ENCODE data around the gene SLC26A1.
A peak's percentile ranks its signal among the peaks of the same experiment; 100 is the strongest.

Gene SLC26A1

DNA sequence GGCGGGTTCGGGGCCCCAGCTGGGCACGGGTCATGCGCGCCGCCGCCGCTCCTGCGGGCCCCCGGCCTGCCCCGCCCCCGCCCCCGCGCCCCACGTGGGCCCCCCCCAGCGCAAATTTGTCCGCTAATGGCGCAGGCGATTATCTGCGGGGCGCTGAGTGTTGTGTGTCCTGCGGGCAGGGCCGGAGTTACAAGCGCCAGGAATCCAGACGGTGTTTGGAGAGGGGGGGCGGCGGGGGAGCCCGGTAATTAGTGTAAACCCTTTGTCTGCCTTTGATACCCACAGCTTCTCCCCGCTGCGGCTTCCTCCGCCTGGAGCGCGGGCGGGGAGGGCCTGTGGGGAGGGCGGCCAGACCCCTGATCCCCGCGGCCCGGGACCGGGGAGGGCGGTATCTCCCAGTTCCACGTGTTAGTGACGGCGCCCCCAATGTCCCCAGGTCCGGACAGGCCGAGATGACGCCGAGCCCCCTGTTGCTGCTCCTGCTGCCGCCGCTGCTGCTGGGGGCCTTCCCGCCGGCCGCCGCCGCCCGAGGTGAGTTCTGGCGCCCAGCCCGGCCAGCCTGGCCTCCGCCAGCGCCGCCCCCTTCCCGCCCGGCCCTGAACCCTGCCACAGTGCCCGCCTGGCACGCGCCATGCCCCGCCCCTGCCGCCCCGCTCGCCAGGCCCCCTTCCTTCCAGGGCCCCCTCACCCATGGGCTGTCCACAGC, 19.0 kb upstream of the SLC26A1 start:
- H3K4me1 ChIP-seq (ENCODE audit: insufficient read depth, low read length) = no peaks in the 10 kb centered on the region
- H3K9me3 ChIP-seq (ENCODE audit: control insufficient read depth, insufficient read depth, low read length) = no peaks in the 10 kb centered on the region
- no peaks in the 10 kb centered on the region for H3K36me3 ChIP-seq (ENCODE audit: insufficient read depth, low read length)
- peak overlapping the region; percentile 56; the same call in 1 of the 2 replicates for H3K9ac ChIP-seq (ENCODE audit: low read depth, low read length)

DNA sequence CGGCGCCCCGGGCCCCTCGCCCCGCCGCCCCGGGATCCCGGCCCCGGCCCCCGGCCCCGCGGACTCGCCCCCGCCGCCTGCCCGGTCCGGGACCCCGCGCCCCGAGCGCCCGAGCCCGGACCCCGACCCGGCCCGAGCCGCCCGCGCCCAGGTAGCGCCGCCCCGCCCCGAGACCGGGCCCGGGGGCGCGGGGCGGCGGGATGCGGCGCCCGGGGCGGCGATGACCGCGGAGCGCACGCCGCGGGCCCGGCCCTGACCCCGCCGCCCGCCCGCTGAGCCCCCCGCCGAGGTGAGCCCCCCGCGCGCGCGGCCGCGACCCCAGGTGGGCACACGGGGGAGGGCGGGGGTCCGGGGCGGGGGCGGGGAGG, 18.4 kb upstream of the SLC26A1 start:
- Histone ChIP-seq H3K4me1 (ENCODE audit: insufficient read depth, low read length) (no peaks in the 10 kb centered on the region), H3K9ac (ENCODE audit: low read depth, low read length) (no peak overlapping the region), H3K9me3 (ENCODE audit: control insufficient read depth, insufficient read depth, low read length) (no peaks in the 10 kb centered on the region), H3K36me3 (ENCODE audit: insufficient read depth, low read length) (no peaks in the 10 kb centered on the region)

DNA sequence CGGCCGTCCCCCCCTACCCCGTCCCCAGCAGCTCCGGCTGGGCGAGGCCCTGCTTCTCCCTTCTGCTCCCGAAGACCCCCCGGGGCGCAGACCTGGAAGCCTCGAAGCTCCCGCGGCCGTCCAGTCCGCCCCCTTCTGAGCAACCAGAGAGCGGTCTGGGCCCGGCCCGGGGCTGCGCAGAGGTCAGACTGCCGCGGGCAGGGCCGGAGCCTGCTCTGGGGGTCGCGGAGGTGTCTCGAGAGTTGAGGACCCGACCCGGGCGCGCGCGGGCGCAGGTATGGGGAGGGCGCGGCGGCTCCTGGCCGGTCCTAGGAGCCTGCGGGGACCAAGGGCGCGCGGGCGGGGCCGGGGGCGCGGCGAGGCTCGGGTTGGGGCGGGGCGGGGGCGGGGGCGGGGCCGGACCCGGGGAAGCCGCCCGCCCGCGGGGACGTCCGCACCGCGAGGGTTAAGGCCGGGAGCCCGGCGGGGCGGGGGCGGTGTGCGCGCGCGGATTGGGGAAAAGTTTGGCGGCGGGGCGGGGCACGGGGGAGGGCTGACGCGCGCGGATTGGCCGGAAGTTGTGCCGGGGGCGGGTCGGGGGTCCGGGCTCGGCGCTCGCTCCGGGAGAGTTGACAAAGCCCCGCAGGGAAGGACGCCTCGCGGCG, 17.9 kb upstream of the SLC26A1 start, which contains the start of gene FGFRL1:
Gene FGFRL1 (plus strand): TSS at position 605 of the 644 bp plus-strand sequence. CDS start 860 bp downstream, outside the sequence.
- H3K9ac ChIP-seq (ENCODE audit: low read depth, low read length) = peak within 1 kb of the TSS; percentile 56; the same call in 1 of the 2 replicates
- no peaks in the 10 kb centered on the region for H3K36me3 ChIP-seq (ENCODE audit: insufficient read depth, low read length)
- H3K4me1 ChIP-seq (ENCODE audit: insufficient read depth, low read length) = no peaks in the 10 kb centered on the region
- no peaks in the 10 kb centered on the region for H3K9me3 ChIP-seq (ENCODE audit: control insufficient read depth, insufficient read depth, low read length)

DNA sequence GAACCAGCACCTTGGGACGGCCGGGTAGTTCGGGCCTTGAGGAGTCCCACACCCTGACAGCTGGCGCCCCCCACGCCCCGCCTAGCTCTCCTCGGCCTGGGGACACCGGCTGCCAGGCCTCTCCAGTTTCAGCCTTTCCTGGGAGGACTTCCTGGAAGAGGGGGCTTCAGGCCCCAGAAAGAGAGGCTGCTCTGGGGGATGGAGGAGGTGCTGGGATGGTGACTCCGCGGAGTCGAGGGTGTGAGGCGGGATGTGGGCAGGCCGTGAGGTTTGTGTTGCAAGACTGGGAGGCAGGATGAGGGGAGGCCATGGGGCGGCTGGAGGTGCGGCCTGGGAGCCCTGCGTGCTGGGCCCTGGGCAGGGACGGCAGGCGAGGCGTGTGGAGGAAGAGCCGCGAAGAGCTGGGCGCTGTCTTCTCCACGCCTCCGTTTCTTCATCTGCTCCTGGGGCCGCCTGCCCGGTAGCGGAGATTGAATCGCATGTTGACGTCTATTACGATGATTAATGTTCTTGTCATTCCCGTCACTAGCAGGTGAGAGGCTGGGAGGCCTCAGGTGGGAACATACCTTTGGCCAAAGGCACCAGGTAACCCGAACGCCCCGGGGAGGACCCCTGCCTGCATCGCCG, 17.3 kb upstream of the SLC26A1 start:
- H3K36me3 ChIP-seq (ENCODE audit: insufficient read depth, low read length) = no peaks in the 10 kb centered on the region
- H3K9me3 ChIP-seq (ENCODE audit: control insufficient read depth, insufficient read depth, low read length) = no peaks in the 10 kb centered on the region
- peak overlapping the region; percentile 54; the same call in 1 of the 2 replicates for H3K9ac ChIP-seq (ENCODE audit: low read depth, low read length)
- no peaks in the 10 kb centered on the region for H3K4me1 ChIP-seq (ENCODE audit: insufficient read depth, low read length)

DNA sequence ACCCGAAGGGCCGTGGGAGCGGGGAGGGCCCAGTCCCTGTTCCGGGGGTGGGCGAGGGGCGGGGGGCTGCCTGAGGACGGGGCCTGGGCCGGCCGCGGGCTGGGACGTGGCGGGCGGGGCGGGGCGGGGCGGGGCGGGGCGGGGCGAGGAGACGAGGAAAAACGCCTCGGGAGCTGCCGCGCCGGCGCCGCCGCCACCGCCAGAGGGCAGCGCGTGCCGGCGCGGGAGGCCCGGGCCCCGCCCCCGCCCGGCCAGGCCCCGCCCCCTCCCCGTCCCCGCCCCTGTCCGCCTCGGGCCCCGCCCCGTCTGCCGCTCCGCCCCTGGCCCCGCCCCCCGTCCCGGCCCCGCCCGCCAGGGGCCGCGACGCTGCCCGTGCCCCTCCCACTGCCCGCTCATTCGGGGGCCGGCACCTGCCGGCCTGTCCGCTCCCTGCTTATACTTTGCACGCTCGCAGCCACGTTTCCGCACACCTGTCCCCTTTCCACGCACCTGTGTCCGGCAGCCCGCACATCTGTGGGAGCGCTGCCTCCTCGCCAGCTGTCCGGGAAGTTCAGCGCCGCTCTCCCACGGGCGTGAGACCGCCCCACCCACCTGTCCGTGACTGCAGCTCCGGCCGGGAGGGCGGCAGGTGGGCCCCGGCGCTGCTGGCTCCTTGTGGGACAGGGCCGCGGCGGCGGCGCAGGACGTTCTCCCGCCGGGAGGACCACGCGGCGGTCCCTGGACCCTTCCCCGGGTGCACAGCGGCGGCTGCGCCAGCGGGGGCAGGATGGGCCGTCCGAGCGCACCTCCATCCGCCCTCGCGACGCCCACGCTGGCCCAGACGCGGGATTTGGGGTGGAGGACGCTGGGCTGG, 16.6 kb upstream of the SLC26A1 start:
- peak overlapping the region; percentile 61; the same call in 1 of the 2 replicates for H3K9ac ChIP-seq (ENCODE audit: low read depth, low read length)
- no peaks in the 10 kb centered on the region for H3K36me3 ChIP-seq (ENCODE audit: insufficient read depth, low read length)
- no peaks in the 10 kb centered on the region for H3K4me1 ChIP-seq (ENCODE audit: insufficient read depth, low read length)

DNA sequence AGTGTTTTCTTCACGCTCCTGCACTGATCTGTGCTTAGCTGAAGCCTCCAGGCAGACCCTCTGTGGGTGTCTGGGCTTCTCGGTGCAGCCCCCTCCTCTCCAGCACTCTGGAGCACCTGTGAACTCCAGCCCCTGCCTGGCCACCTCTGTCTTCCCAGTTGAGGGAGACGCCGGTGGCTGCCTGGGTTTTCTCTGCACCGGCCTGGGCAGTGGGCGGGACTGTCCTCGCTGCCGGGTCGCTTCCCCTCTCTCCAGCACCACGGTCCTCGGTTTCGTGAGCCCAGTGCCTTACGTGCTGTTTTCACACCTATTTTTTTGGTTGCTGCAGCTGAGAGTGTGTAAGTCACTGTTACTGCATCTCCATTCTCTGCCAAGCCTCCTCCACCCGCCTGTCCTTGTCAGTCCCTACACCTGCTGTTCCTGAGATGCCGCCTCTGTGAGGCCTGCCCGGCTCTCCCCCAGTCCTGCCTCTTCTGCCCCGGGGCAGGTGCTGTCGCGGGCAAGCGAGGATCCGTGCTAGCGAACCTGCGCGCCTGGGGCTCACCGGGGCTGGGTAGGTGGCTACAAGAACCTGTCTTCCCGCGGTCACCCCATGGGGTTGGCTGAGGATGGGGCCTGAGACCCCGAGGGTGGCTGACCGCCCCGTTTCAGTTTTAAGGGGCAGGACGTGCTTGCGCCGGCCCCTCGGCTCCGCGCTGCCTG, 15.8 kb upstream of the SLC26A1 start:
- Histone ChIP-seq H3K9ac (ENCODE audit: low read depth, low read length) (peak overlapping the region; percentile 61), H3K4me1 (ENCODE audit: insufficient read depth, low read length) (no peaks in the 10 kb centered on the region), H3K36me3 (ENCODE audit: insufficient read depth, low read length) (no peaks in the 10 kb centered on the region)

More for the DNA sequence above, 16.6 kb upstream of the SLC26A1 start:
- H3K9me3 ChIP-seq (ENCODE audit: control insufficient read depth, insufficient read depth, low read length) = no peaks in the 10 kb centered on the region

DNA sequence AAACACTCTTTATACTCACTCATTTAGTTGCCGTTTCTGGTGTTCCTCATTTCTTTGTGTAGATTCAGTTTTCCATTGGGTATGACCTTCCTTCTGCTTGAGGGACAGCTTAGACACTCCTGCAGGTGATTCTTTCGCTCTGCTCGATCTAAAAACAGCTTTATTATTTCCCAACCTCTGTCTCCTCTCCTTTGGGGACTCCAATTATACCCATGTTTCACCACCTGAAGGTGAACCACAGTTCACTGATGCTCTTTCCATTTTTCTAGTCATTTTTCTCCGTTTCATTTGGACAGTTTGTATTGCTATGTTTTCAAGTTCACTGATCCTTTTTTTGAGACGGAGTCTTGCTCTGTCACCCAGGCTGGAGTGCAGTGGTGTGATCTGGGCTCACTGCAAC, 13.7 kb upstream of the SLC26A1 start:
- Histone ChIP-seq H3K36me3 (ENCODE audit: insufficient read depth, low read length) (no peaks in the 10 kb centered on the region), H3K4me1 (ENCODE audit: insufficient read depth, low read length) (no peaks in the 10 kb centered on the region), H3K9ac (ENCODE audit: low read depth, low read length) (no peak overlapping the region), H3K9me3 (ENCODE audit: control insufficient read depth, insufficient read depth, low read length) (no peaks in the 10 kb centered on the region)

More for the DNA sequence above, 15.8 kb upstream of the SLC26A1 start:
- H3K9me3 ChIP-seq (ENCODE audit: control insufficient read depth, insufficient read depth, low read length) = no peaks in the 10 kb centered on the region

DNA sequence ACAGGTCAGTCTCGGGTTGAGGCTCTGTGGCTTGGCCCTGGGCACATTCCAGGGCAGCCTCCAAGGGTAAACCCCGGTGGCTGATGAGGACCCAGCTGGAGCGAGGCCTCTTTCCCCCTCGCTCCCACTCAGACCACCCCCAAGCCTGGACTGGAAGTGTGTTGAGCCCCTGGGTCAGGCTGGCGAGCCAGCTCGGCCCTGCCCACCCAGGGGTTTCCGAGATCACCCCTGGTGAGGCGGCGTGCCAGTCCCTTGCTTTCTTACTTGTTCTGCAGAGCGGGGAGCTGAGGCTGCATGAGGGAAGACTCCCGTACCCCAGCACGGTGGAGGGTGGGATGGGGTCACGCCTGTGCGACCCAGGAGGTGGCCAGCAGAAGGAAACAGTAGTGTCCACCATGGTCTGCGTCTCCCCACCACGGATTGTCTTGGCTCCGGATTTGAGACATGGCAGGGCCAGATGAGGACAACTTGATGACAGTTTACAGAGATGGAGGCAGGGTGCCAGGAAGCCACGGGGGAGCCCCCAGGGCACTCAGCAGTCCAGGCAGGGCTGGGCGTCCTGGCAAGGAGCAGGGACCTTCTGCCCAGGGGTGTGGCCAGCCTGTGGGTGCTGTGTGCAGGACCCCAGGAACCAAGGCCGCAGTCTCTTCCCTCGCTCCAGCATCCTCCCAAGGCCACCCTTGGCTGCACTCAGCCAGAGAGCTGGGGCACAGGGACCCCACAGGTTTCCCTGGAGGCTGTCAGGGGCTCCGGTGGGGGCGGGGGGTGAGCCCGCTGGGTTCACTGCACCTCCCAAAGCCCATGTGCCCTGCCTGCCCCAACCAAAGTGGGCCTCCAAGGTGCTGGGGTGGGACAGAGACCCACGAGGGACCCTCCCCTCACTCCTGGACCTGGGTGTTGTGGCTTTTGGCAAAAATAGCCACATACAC, 11.6 kb upstream of the SLC26A1 start:
- Histone ChIP-seq H3K9me3 (ENCODE audit: control insufficient read depth, insufficient read depth, low read length) (no peaks in the 10 kb centered on the region), H3K36me3 (ENCODE audit: insufficient read depth, low read length) (no peaks in the 10 kb centered on the region), H3K9ac (ENCODE audit: low read depth, low read length) (no peak overlapping the region), H3K4me1 (ENCODE audit: insufficient read depth, low read length) (no peaks in the 10 kb centered on the region)

DNA sequence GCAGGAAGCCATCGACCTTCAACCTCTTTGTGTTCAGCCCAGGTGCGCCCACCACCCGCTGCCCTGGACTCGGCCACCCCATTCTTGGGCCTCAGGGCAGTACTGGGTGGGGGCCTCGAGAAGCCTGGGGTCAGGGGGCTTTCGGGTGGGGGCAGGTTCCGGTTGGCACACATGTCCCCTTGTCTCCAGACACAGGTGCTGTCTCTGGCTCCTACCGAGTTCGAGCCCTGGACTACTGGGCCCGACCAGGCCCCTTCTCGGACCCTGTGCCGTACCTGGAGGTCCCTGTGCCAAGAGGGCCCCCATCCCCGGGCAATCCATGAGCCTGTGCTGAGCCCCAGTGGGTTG, 10.8 kb upstream of the SLC26A1 start:
- H3K4me1 ChIP-seq (ENCODE audit: insufficient read depth, low read length) = no peaks in the 10 kb centered on the region
- H3K36me3 ChIP-seq (ENCODE audit: insufficient read depth, low read length) = no peaks in the 10 kb centered on the region

DNA sequence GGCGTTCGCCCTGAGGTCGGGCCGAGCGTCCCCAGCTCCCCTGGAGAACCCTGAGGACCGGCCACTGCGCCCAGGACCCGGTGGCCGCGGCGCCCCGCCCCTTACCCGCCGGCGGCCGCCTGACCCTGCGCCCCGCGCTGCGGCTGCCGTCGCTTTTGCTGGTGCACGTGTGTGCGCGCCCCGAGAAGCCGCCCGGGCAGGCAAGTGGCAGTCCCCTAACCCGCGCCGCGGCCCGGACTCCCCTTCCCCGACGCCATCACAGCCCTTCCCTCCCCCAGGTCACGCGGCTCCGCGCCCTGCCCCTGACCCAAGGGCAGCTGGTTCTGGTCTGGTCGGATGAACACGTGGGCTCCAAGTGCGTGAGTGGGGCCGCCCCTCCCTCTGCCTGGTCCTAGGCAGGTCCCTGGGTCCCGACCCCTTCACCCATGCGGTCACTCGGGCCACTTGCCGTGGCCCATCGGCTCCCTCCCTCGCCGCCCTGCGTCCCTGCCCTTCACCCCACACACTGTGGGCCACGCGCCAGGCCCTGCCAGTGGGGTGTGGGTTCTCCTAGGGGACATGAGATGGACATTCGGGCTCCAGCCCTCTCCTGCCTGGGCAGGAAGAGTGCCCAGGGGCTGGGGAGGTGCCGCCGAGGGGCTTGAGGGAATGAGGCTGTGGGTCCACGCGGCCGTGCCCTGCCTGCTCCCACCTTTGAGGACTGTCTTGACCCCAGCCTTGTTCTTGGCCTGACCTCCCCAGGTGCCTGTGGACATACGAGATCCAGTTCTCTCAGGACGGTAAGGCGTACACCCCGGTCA, 10.3 kb upstream of the SLC26A1 start:
- no peaks in the 10 kb centered on the region for H3K4me1 ChIP-seq (ENCODE audit: insufficient read depth, low read length)
- H3K9ac ChIP-seq (ENCODE audit: low read depth, low read length) = peak overlapping the region; percentile 44; the same call in 1 of the 2 replicates
- no peaks in the 10 kb centered on the region for H3K36me3 ChIP-seq (ENCODE audit: insufficient read depth, low read length)
- no peaks in the 10 kb centered on the region for H3K9me3 ChIP-seq (ENCODE audit: control insufficient read depth, insufficient read depth, low read length)

More for the DNA sequence above, 10.8 kb upstream of the SLC26A1 start:
- Histone ChIP-seq H3K9ac (ENCODE audit: low read depth, low read length) (no peak overlapping the region), H3K9me3 (ENCODE audit: control insufficient read depth, insufficient read depth, low read length) (no peaks in the 10 kb centered on the region)

DNA sequence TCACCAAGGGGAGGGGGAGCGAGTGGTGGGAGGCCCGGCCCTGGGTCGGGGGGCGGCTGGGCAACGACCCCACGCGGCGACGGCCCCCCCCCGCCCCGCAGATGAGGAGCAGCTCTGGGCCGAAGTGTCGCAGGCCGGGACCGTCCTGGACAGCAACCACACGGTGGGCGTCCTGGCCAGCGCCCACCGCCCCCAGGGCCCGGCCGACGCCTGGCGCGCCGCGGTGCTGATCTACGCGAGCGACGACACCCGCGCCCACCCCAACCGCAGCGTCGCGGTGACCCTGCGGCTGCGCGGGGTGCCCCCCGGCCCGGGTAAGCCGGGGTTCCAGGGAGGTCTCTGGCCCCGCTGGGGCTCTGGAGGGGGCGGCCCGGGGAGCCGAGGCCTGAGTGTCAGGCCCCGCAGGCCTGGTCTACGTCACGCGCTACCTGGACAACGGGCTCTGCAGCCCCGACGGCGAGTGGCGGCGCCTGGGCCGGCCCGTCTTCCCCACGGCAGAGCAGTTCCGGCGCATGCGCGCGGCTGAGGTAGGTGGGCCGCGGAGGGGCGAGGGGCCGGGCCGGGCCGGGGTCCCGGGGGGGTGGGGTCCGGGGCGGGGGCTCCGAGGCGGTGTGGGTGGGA, 9.5 kb upstream of the SLC26A1 start:
- H3K9me3 ChIP-seq (ENCODE audit: control insufficient read depth, insufficient read depth, low read length) = no peaks in the 10 kb centered on the region
- H3K9ac ChIP-seq (ENCODE audit: low read depth, low read length) = peak overlapping the region; percentile 44
- no peaks in the 10 kb centered on the region; the same call in 1 of the 2 replicates for H3K4me1 ChIP-seq (ENCODE audit: insufficient read depth, low read length)
- H3K36me3 ChIP-seq (ENCODE audit: insufficient read depth, low read length) = no peaks in the 10 kb centered on the region

DNA sequence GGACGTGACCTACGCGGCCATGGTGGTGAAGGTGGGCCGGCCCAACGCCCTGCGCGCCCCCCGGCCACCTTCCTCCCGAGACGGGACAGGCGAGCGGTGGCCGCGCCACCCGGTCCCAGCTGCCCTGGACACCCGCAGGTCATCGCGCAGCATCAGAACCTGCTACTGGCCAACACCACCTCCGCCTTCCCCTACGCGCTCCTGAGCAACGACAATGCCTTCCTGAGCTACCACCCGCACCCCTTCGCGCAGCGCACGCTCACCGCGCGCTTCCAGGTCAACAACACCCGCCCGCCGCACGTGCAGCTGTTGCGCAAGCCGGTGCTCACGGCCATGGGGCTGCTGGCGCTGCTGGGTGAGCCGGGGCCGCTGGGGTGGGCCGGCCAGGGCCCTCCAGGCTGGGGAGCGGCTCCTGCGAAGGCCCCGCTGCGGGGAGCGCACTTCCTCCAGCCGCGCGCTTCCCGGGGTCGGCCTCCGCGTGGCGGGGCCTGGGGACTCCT, 9.0 kb upstream of the SLC26A1 start:
- H3K9me3 ChIP-seq (ENCODE audit: control insufficient read depth, insufficient read depth, low read length) = no peaks in the 10 kb centered on the region
- no peaks in the 10 kb centered on the region; the same call in 1 of the 2 replicates for H3K4me1 ChIP-seq (ENCODE audit: insufficient read depth, low read length)
- no peaks in the 10 kb centered on the region for H3K36me3 ChIP-seq (ENCODE audit: insufficient read depth, low read length)
- H3K9ac ChIP-seq (ENCODE audit: low read depth, low read length) = peak overlapping the region; percentile 31

Data from ES-I3 (cell line).